Type B pancreatic cell (in vitro differentiated cells): Measurements from ENCODE around the gene ZNF630. TPM values are rescaled to one million over a fixed set of nuclear protein-coding genes. Genes with fewer than 3 reads are reported as not detected.

ENCODE experiments used
- total RNA-seq: library from RNA; stranded (reverse); gene quantifications from 2 replicates; pipeline ENCODE4 v1.2.1, GENCODE V29; 2021; ENCODE audit warnings: low replicate concordance

Gene ZNF630
- total RNA-seq, 1 donor from 2014 or later, result 4.4 TPM

Other genes starting within 250 kb of the ZNF630 start
- 5.7 and 15.4 TPM in 2 replicates for gene ZNF81, start 234.7 kb downstream of the ZNF630 start, total RNA-seq
- 5.1 and 6.8 TPM in 2 replicates for gene ZNF182, start 67.7 kb downstream of the ZNF630 start, total RNA-seq
- gene SPACA5, start 64.7 kb downstream of the ZNF630 start, total RNA-seq, result not detected in 2 replicates
- gene SPACA5B, start 59.0 kb upstream of the ZNF630 start, total RNA-seq, result not detected in 2 replicates
- not detected in 2 replicates for gene SSX5, start 125.2 kb upstream of the ZNF630 start, total RNA-seq
- gene SSX1, start 183.8 kb upstream of the ZNF630 start, total RNA-seq, result not detected in 2 replicates